GM23248 (cell line): ENCODE results near the gene TMEM14A. TPM values are rescaled to one million over a fixed set of nuclear protein-coding genes. Genes with fewer than 3 reads are reported as not detected.
A peak's percentile ranks its signal among the peaks of the same experiment; 100 is the strongest.
"Not testable (repeated sequence)": the region's sequence is repeated elsewhere in the genome, so short reads cannot be mapped to it uniquely, and the experiment has no call there.

ENCODE experiments used
- DNase-seq: peaks from one replicate; pipeline ENCODE4 v3.0.0-alpha.2; 2015
- H2AFZ ChIP-seq: fragments of 200-600 bp; sonication (generic); 2 replicates; pipeline ENCODE4 v1.6.1; 2016; ENCODE audit warnings: antibody characterized with exemption
- H3F3A ChIP-seq: fragments of 200-600 bp; sonication (generic); 2 replicates; pipeline ENCODE4 v1.6.1; 2016; ENCODE audit warnings: mild to moderate bottlenecking, antibody characterized with exemption, mixed run types; ENCODE audit not compliant: insufficient read depth
- H3K27ac ChIP-seq: fragments of 200-600 bp; sonication (generic); 2 replicates; pipeline ENCODE4 v1.5.1; 2016; ENCODE audit warnings: mild to moderate bottlenecking
- H3K27me3 ChIP-seq: fragments of 200-600 bp; sonication (generic); replicated peaks from 2 replicates; pipeline ENCODE4 v1.6.1; 2016; ENCODE audit warnings: mild to moderate bottlenecking; ENCODE audit not compliant: insufficient read depth
- H3K36me3 ChIP-seq: fragments of 200-600 bp; sonication (generic); 2 replicates; pipeline ENCODE4 v1.6.1; 2016; ENCODE audit warnings: low read depth, mild to moderate bottlenecking
- H3K4me1 ChIP-seq: fragments of 200-600 bp; sonication (generic); 2 replicates; pipeline ENCODE4 v1.6.1; 2016; ENCODE audit warnings: mild to moderate bottlenecking; ENCODE audit not compliant: insufficient read depth
- H3K4me2 ChIP-seq: fragments of 200-600 bp; sonication (generic); one replicate; pipeline ENCODE4 v1.6.1; 2016; ENCODE audit warnings: mild to moderate bottlenecking; ENCODE audit not compliant: unreplicated experiment
- H3K4me3 ChIP-seq: fragments of 200-600 bp; sonication (generic); 2 replicates; pipeline ENCODE4 v1.5.1; 2016; ENCODE audit warnings: mild to moderate bottlenecking
- H3K79me2 ChIP-seq: fragments of 200-600 bp; sonication (generic); 2 replicates; pipeline ENCODE4 v1.6.1; 2016; ENCODE audit warnings: mild to moderate bottlenecking; ENCODE audit not compliant: insufficient read depth
- H3K9ac ChIP-seq: fragments of 200-600 bp; sonication (generic); 2 replicates; pipeline ENCODE4 v1.6.1; 2016; ENCODE audit warnings: mild to moderate bottlenecking
- H3K9me2 ChIP-seq: fragments of 200-600 bp; sonication (generic); 2 replicates; pipeline ENCODE4 v1.6.1; 2016; ENCODE audit warnings: mixed run types, mild to moderate bottlenecking, moderate library complexity; ENCODE audit not compliant: insufficient read depth
- H3K9me3 ChIP-seq: fragments of 200-600 bp; sonication (generic); one replicate; pipeline ENCODE4 v1.6.1; 2017; ENCODE audit warnings: low read depth
- H4K20me1 ChIP-seq: fragments of 200-600 bp; sonication (generic); 2 replicates; pipeline ENCODE4 v1.6.0; 2016; ENCODE audit not compliant: insufficient read depth
- EZH2 ChIP-seq: fragments of 200-600 bp; sonication (generic); IDR thresholded peaks from 2 replicates; pipeline ENCODE4 v1.6.1; 2018; ENCODE audit warnings: antibody characterized with exemption, mild to moderate bottlenecking; ENCODE audit not compliant: insufficient read depth, poor library complexity, severe bottlenecking
- EZH2phosphoT487 ChIP-seq: fragments of 200-600 bp; sonication (generic); IDR thresholded peaks from 2 replicates; pipeline ENCODE4 v1.6.1; 2018; ENCODE audit warnings: antibody characterized with exemption, moderate library complexity, mild to moderate bottlenecking, low read depth; ENCODE audit not compliant: insufficient read depth
- WGBS, 2 experiments: methylation state at CpG; one replicate each; pipeline ENCODE4 v1.1.6; 2015 to 2017; ENCODE audit warnings: low lambda C conversion rate in 2 of 2, low coverage in 1 of 2; ENCODE audit errors: missing lambda C conversion rate in 2 of 2; 5-methylcytosine and 5-hydroxymethylcytosine counted together
- in situ Hi-C: fragments of 300-500 bp; cut with MboI; formaldehyde crosslinking; loops from 2 replicates; pipeline ENCODE4 v1.15.0; 2020
- polyA plus RNA-seq: library from polyadenylated mRNA; unstranded; fragments of >200 nt; fragmentation: Nextera tagmentation; extraction: Ambion mirVana; gene quantifications from 2 replicates; pipeline ENCODE4 v1.2.1, GENCODE V29; 2016
- total RNA-seq: library from RNA; depleted of rRNA; stranded (reverse); fragments of >200 nt; shearing (Covaris generic); gene quantifications from 2 replicates; pipeline ENCODE4 v1.2.3, GENCODE V29; 2014

TMEM14A gene
- total and polyA plus RNA-seq, 2 experiments from 2014 or later: 64.0 to 95.1 TPM

DNA sequence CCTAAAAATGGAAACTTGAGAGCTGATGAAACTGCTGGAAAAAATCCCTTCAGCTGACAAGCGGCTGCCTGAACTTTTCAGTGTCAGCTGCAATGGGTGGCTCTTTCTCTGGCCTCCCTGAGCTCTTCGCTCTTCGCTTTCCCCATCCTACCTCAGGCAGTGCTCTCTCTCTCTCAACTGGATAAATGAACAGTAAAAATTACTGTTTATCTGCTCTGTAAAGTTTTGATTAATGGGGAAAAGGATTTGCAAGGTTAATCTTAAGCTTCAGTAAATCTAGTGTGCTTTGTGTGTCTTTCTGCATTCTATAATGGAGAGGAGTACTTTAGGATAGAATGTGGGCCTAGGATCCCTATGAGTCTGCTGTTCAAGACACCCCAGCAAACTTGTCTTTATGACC, 35.1 kb downstream of the TMEM14A start:
- H3K9me3 ChIP-seq: no peaks in the 10 kb centered on the region
- TF ChIP-seq EZH2phosphoT487: no peak
- TF ChIP-seq EZH2: no peak
- no peak overlapping the region for H3K9ac ChIP-seq
- no peaks in the 10 kb centered on the region for H3K4me1 ChIP-seq
- 77 to 81% methylated on average over 3 of the region's 3 CpGs for WGBS, 2 experiments
- no peak overlapping the region for H3K4me3 ChIP-seq
- H3K27me3 ChIP-seq: peaks cover 8% of the 10 kb centered on the region; the same call in 1 of the 2 replicates
- H4K20me1 ChIP-seq: no peaks in the 10 kb centered on the region
- no peak overlapping the region for H3K27ac ChIP-seq
- H3F3A ChIP-seq: no peaks in the 10 kb centered on the region
- in situ Hi-C loops: no loop called here
- H3K79me2 ChIP-seq: no peaks in the 10 kb centered on the region
- H2AFZ ChIP-seq: no peak overlapping the region
- H3K36me3 ChIP-seq: no peaks in the 10 kb centered on the region
- no peaks in the 10 kb centered on the region for H3K9me2 ChIP-seq
- DNase-seq: no peak
- no peak overlapping the region for H3K4me2 ChIP-seq

DNA sequence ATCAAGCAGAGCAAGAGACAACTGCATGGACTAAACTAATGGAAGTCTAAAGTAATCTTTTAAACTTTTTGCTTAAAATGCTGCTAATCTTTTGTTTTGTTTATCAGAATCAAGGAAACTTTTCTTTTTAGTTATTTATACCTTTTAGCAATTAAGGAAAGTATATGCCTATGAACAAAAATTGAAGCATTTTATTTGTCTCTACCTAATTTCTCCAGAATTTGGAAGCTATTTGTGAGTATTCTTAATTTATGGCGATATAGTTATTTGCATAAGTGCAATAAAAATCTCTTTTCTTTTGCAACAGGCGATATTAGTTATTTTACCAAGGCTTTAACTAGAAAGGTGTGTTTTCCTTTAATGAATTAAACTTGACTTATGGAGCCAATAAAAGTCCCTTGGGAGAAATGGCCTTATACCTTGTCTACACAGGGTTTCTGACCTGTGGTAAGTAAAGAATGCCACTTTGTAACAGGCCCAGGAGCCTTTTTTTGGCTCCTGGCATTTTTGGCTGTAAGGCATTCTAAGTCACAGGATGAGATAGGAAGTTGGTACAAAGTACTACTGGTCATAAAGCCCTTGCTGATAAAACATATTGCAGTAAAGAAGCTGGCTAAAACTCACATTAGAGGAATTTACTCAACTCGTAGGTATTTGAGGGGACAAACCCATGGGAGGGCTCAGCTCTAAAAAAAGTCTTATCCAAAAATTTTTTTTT, 37.2 kb downstream of the TMEM14A start:
- Histone ChIP-seq H3K9me2 (no peaks in the 10 kb centered on the region), H3K9me3 (no peaks in the 10 kb centered on the region), H3K27me3 (no peaks in the 10 kb centered on the region), H3K4me1 (no peaks in the 10 kb centered on the region), H3K4me2 (no peak overlapping the region), H2AFZ (no peak overlapping the region), H3K79me2 (no peaks in the 10 kb centered on the region), H3F3A (no peaks in the 10 kb centered on the region), H4K20me1 (no peaks in the 10 kb centered on the region), H3K9ac (no peak overlapping the region), H3K36me3 (no peaks in the 10 kb centered on the region), H3K4me3 (no peak overlapping the region), H3K27ac (no peak overlapping the region)
- 26 to 32% methylated on average over 3 of the region's 3 CpGs for WGBS, 2 experiments
- no peak for DNase-seq
- in situ Hi-C loops: no loop called here
- no peak for TF ChIP-seq EZH2
- no peak for TF ChIP-seq EZH2phosphoT487

GRCh38 chr6:52712136-52712535, 41.2 kb downstream of the TMEM14A start:
- Histone ChIP-seq H3K27ac (no peak overlapping the region), H3F3A (no peaks in the 10 kb centered on the region), H3K79me2 (no peaks in the 10 kb centered on the region), H3K9ac (no peak overlapping the region), H3K4me3 (no peak overlapping the region), H2AFZ (peak overlapping the region; percentile 47; the same call in 1 of the 2 replicates), H3K36me3 (no peaks in the 10 kb centered on the region), H3K4me1 (no peaks in the 10 kb centered on the region), H3K9me3 (no peaks in the 10 kb centered on the region), H3K4me2 (no peak overlapping the region), H3K9me2 (no peaks in the 10 kb centered on the region), H3K27me3 (no peaks in the 10 kb centered on the region), H4K20me1 (no peaks in the 10 kb centered on the region)
- 75 to 78% methylated on average over 2 of the region's 2 CpGs for WGBS, 2 experiments
- in situ Hi-C loops: no loop called here
- TF ChIP-seq EZH2: no peak
- no peak for TF ChIP-seq EZH2phosphoT487
- peak; percentile 55 for DNase-seq

DNA sequence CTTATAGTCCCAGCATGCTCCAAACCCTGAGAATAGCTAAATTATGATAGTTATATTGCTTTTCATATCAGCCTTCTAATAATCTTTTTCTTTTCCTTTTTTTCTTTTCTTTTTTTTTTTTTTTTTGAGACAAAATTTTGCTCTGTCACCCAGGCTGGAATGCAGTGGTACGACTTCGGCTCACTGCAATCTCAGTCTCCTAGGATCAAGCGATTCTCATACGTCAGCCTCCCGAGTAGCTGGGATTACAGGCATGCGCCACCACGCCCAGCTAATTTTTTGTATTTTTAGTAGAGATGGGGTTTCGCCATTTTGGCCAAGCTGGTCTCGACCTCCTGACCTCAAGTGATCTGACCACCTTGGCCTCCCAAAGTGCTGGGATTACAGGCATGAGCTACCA, 43.8 kb downstream of the TMEM14A start:
- DNase-seq, H2AFZ ChIP-seq, H3K36me3 ChIP-seq, H3K4me2 ChIP-seq, H3K4me3 ChIP-seq, H3K9ac ChIP-seq, H3K9me2 ChIP-seq, in situ Hi-C loops, H3K4me1 ChIP-seq, H3F3A ChIP-seq, H3K27ac ChIP-seq, H3K9me3 ChIP-seq, H3K27me3 ChIP-seq, H3K79me2 ChIP-seq, H4K20me1 ChIP-seq: not testable (repeated sequence)
- WGBS, 2 experiments: 85 to 87% methylated on average over 9 of the region's 9 CpGs

- H4K20me1 ChIP-seq: no peaks in the 10 kb centered on the region
- no peak overlapping the region for H2AFZ ChIP-seq
- peak; percentile 75 for DNase-seq
- H3K4me2 ChIP-seq: no peak overlapping the region
- no peak overlapping the region for H3K9ac ChIP-seq
- no peak overlapping the region for H3K27ac ChIP-seq
- no peaks in the 10 kb centered on the region for H3K27me3 ChIP-seq
- in situ Hi-C loops: no loop called here
- H3K4me3 ChIP-seq: no peak overlapping the region
- no peaks in the 10 kb centered on the region for H3K9me2 ChIP-seq
- H3K9me3 ChIP-seq: no peaks in the 10 kb centered on the region
- H3K36me3 ChIP-seq: no peaks in the 10 kb centered on the region
- peaks cover 2% of the 10 kb centered on the region for H3K4me1 ChIP-seq
- no peak for TF ChIP-seq EZH2phosphoT487
- no peak for TF ChIP-seq EZH2
- peaks cover 3% of the 10 kb centered on the region for H3F3A ChIP-seq
- no peaks in the 10 kb centered on the region for H3K79me2 ChIP-seq
Measured at GRCh38 chr6:52718550-52718949, 47.6 kb downstream of the TMEM14A start.
